Astrocyte of the cerebellum (primary cell): ENCODE results near the gene PALLD.

Source experiments
- DNase-seq: peaks from one replicate; pipeline ENCODE4 v3.0.0-alpha.2; 2011; ENCODE audit warnings: low read depth
- H3K4me3 ChIP-seq: 2 replicates; pipeline ENCODE4 v1.5.1; 2011; ENCODE audit warnings: mild to moderate bottlenecking, low read depth, low read length, moderate library complexity
- CTCF ChIP-seq: IDR thresholded peaks from 2 replicates; pipeline ENCODE4 v1.5.1; 2012; ENCODE audit warnings: low read length, low read depth, moderate library complexity, mild to moderate bottlenecking; ENCODE audit errors: missing control alignments
- in situ Hi-C: cut with HindIII; loops from 2 replicates; pipeline ENCODE4 v1.10.0; 2017; ENCODE audit warnings: low sequenced_read_pairs

The PALLD gene

GRCh38 chr4:168711197-168712140 is 214.6 kb downstream of the PALLD start:
- H3K4me3 ChIP-seq = no peak overlapping the region
- TF ChIP-seq CTCF = no peak
- in situ Hi-C loops = loop anchor here (5.0 kb wide), 1 partner anchor 76 kb away; no protein-coding TSS in a partner anchor
- peak; percentile 87 for DNase-seq

- no peak overlapping the region for H3K4me3 ChIP-seq
- in situ Hi-C loops = loop anchor here (5.0 kb wide), 1 partner anchor 75 kb away; no protein-coding TSS in a partner anchor
- DNase-seq = no peak
- TF ChIP-seq CTCF = no peak
These were observed 215.6 kb downstream of the PALLD start for GRCh38 chr4:168712316-168712890.

GRCh38 chr4:168713253-168713652 is 216.4 kb downstream of the PALLD start:
- no peak overlapping the region for H3K4me3 ChIP-seq
- in situ Hi-C loops = loop anchor here (5.0 kb wide), 1 partner anchor 74 kb away; no protein-coding TSS in a partner anchor

GRCh38 chr4:168715896-168716295 is 219.0 kb downstream of the PALLD start:
- no peak for DNase-seq
- no peak overlapping the region for H3K4me3 ChIP-seq
- in situ Hi-C loops = no loop called here
- no peak for TF ChIP-seq CTCF

More at GRCh38 chr4:168713253-168713652, 216.4 kb downstream of the PALLD start:
- TF ChIP-seq CTCF = no peak
- DNase-seq = no peak

GRCh38 chr4:168716406-168717129 is 219.7 kb downstream of the PALLD start:
- H3K4me3 ChIP-seq = no peak overlapping the region
- TF ChIP-seq CTCF = no peak
- no peak for DNase-seq
- in situ Hi-C loops = no loop called here

GRCh38 chr4:168717847-168718246 is 221.0 kb downstream of the PALLD start:
- peak; percentile 83 for DNase-seq
- H3K4me3 ChIP-seq = no peak overlapping the region
- in situ Hi-C loops = no loop called here
- no peak for TF ChIP-seq CTCF
